PC-9 (cell line): ENCODE results near the gene ROBO1.

Experiments
- CTCF ChIP-seq: fragments of 200-600 bp; sonication (generic); conservative IDR thresholded peaks from 2 replicates; pipeline ENCODE4 v1.6.1; 2017; ENCODE audit warnings: mixed run types, antibody characterized with exemption, mild to moderate bottlenecking, moderate library complexity
- EZH2 ChIP-seq: fragments of 200-600 bp; sonication (generic); IDR thresholded peaks from 2 replicates; pipeline ENCODE4 v1.8.0; 2017; ENCODE audit warnings: antibody characterized with exemption, low read depth

GRCh38 chr3:78660957-78661356 lies 1106.8 kb downstream of the ROBO1 start:
- no peak for TF ChIP-seq CTCF
- TF ChIP-seq EZH2 = no peak
